Dermis microvascular lymphatic vessel endothelial cell (primary cell): ENCODE measurements around the gene WFDC5. TPM values are rescaled to one million over a fixed set of nuclear protein-coding genes. Genes with fewer than 3 reads are reported as not detected.

Source experiments
- DNase-seq, 2 donors: peaks; one replicate each; pipeline versions ENCODE4 v3.0.0 to v3.0.0-alpha.2; 2010; ENCODE audit warnings: low read depth in 2 of 2
- total RNA-seq: library from RNA; depleted of rRNA; stranded (reverse); fragments of >200 nt; gene quantifications from 2 replicates; pipeline ENCODE4 v1.2.1, GENCODE V29; 2014

WFDC5 gene
- total RNA-seq, 1 donor from 2014 or later = not detected

GRCh38 chr20:45115829-45116228 lies 855 bp upstream of the WFDC5 start:
- DNase-seq = no peak

DNA sequence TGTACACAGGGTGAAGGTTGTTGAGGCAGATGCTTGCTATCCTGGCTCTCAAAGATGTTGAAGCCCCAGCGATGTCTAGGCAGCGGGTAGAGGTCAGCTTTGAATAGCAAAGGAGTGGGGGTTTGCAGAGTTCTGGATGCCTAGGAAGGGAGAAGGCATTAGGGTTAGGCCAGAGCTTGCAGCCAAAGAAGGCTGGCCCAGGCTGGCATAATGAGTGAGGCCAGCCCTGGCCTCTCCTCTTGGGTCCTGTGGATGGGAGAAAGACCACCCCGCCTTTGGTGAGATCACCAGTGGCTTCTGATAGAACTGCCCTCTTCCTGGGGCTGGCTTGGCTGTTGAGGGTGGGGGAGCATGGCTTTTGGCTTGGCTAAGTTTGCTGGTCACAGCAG lies 406 bp upstream of the WFDC5 start:
- DNase-seq = no peak

DNA sequence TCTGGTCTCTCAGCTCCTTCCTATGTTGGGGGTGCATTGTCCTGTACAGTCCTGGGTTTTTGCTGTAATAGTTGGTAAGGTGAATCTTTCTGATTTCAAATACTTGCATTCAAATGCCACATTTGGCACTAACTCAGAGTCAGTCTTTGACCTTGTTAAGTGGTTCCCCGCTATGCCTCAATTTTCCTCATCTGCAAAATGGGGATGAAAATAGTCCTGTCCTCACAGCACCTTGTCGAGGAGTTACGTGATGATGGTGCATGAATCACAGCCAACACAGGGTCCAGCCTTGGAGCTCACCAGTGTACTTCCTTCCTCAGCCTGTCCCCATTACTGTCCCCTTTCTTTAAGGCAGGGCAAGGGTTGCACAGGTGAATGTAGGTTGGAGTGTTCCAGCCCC lies 1.1 kb downstream of the WFDC5 start:
- DNase-seq = no peak

DNA sequence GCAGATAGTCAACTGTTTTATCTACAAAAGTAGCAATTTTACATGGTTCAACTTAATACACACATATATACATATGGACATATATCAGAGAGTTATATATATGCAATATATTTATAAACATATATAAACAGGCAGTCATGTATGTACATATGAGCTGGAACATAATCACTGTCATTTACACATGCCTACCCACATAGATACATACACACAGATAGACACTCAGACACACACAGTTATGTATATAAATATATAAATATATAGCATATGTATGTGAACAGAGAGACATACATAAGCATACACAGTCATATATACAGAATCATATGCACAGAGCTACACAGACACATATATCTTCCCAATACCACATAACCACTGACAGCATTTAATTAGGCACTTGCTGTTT lies 2.2 kb downstream of the WFDC5 start:
- DNase-seq = no peak

DNA sequence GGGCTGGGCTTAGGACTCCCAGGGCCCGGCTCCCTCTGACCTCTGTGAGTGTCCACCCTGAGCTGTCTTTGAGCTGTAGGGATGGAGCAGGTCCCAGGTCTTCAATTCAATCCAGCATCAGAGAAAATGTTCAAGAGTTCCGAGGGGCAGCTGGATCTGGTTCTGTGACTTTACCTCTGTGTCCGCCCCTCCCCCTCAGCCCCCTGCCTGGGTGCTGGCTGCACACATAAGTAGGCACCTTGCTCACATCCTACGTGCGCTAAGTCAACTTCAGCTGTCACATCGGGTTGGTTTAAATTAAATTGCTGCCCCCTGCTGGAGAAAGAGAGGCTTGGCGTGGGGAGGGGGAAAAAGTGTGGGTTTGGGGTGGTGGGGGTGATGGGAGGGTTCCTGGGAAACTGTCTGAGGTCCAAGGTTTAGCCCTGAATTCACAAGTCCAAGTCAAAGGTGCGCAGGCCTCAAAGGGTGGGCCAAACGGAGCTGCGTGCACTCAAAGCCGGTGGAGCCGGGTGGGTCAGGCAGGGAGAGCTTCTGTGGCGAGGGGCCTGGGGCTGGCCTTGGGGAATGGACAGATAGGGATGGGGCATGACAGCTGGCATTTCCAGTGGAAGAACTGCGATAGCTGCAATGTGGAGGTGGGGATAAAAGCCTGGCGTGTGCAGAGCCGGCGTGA lies 3.0 kb downstream of the WFDC5 start:
- peak in 1 of 2 donors; percentile 37 for DNase-seq

- DNase-seq = no peak
Measured at GRCh38 chr20:45111285-45111684, 3.7 kb downstream of the WFDC5 start.

GRCh38 chr20:45110301-45110700 lies 4.7 kb downstream of the WFDC5 start:
- DNase-seq = no peak

- no peak for DNase-seq
Measured at GRCh38 chr20:45109634-45110033, 5.3 kb downstream of the WFDC5 start.

DNA sequence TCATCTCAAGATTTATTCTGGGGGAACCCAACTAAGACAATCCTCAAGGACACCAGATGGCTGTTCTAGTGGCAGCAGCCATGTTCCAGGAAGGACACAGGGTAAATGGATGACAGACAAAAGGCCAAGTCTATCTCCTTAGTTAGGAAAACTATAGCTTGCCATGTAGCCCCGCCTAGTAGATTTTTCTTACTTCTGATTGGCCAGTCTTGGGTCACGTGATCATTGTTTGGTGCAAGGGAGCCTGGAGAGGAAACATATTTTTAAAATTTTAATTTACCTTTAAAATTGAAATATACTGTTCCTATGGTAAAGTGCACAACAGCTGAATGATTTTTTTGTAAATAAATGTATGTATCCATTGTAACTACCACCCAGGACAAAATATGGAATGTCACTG lies 9.7 kb downstream of the WFDC5 start:
- no peak for DNase-seq

- DNase-seq = peak in 1 of 2 donors; percentile 79
Measured at GRCh38 chr20:45104786-45105185, 10.2 kb downstream of the WFDC5 start.

DNA sequence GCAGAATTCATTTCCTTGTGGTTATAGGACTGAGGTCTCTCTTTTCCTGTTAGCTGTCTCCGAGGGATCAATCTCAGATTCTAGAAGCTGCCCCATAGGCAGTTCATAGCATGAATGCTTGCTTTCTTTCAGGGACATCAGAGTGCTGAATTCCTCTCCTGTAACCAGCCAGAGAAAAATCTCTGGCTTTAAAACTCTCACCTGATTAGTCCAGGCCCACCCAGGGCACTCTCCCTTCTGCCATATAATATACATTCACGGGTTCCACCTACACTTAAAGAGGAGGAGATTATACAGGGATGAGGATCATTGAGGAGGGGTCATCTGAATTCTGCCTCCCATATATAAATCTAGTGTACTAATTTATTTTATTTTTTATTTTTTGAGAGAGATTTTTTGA lies 11.9 kb downstream of the WFDC5 start:
- no peak for DNase-seq

GRCh38 chr20:45101333-45101850 lies 13.6 kb downstream of the WFDC5 start:
- DNase-seq = no peak

- DNase-seq = peak in 1 of 2 donors; percentile 22
Measured at GRCh38 chr20:45100563-45101245, 14.3 kb downstream of the WFDC5 start, which contains the start of gene KCNS1. Gene KCNS1 (minus strand): TSS chr20:45101127. CDS start chr20:45099236, 1,891 bp downstream.

DNA sequence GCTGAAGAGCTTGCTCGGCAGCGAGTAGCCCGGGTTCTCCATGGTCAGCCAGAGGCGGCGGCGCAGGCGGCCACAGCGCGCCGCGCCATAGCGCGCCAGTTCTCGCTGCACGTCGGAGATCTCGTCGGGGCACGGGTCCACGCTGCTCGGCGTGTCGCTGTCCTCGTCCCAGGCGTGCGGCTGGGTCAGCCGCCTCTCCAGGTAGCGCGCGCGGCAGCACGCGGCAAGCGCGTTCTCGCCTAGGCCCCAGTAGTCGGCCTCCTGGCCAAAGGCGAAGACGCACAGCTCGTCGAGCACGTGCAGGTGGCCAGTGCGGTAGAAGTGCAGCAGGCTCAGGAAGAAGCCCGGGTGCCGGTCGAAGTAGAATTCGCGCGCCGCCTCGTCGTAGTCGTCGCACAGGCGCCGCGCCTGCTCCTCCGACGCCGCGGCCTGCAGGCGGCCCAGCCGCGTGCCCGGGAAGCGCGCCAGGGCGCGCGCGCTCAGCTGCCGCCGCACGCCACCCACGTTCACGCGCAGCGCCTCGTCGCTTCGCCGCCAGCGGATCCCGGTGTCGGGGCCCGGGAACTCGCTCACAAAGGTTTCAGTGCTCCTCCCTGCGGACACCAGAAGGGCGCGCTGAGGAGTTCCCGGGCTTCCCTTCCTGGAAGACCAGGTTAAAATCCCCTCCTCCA lies 16.7 kb downstream of the WFDC5 start:
- peak in 1 of 2 donors; percentile 43 for DNase-seq

- peak in 1 of 2 donors; percentile 69 for DNase-seq
Measured at GRCh38 chr20:45097485-45098102, 17.4 kb downstream of the WFDC5 start.

- no peak for DNase-seq
Measured at GRCh38 chr20:45096781-45097180, 18.2 kb downstream of the WFDC5 start.

DNA sequence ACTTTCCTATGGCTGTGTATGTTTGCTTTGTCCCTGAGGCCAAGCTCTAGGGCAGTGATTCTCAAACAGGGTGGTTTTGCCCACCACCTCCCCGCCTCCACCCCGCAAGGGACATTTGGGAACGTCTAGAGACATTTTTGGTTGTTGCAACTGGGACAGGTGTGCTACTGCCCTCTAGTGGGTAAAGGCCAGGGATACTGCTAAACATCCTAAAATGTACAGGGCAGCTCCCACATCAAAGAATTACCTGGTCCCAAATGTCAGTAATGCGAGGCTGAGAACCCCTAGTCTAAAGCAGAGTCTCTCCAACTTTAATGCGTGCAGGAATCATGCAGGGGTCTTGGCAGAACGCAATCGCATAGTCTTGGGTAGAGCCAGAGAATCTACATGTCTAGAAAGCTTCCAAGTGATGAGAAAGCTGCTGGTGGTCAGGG lies 19.2 kb downstream of the WFDC5 start:
- DNase-seq = peak; percentile 37 to 61

GRCh38 chr20:45094864-45095574 lies 20.0 kb downstream of the WFDC5 start:
- DNase-seq = no peak

- DNase-seq = no peak
Measured at GRCh38 chr20:45094201-45094600, 20.8 kb downstream of the WFDC5 start.

- DNase-seq = no peak
Measured at GRCh38 chr20:45092898-45093297, 22.1 kb downstream of the WFDC5 start.

GRCh38 chr20:45091366-45091765 lies 23.6 kb downstream of the WFDC5 start:
- no peak for DNase-seq
